OCI-LY7 (cell line): Measurements from ENCODE around the gene NAGLU. TPM values are rescaled to one million over a fixed set of nuclear protein-coding genes. Genes with fewer than 3 reads are reported as not detected.

Experiments
- BruUV-seq: library from RNA; stranded (reverse); fragments of 400-500 nt; replicated peaks from 2 replicates; lab custom pipeline; 2021; lab: Mats Ljungman, UMichigan
- CTCF ChIA-PET: fragments of 300-600 bp; sonication (Branson Sonifier 250); formaldehyde crosslinking; loops from one replicate; lab custom pipeline; 2022; ENCODE audit warnings: antibody characterized with exemption; ENCODE audit not compliant: unreplicated experiment; lab: Charles Lee
- POLR2A ChIA-PET: fragments of 300-600 bp; sonication (Branson Sonifier 250); formaldehyde crosslinking; loops from one replicate; lab custom pipeline; 2022; ENCODE audit warnings: antibody characterized with exemption; lab: Charles Lee
- DNase-seq: peaks from one replicate; pipeline ENCODE4 v3.0.0-alpha.2; 2015; ENCODE audit warnings: low spot score
- H2AFZ ChIP-seq: fragments of 200-600 bp; sonication (generic), shearing (Covaris generic); 2 replicates; pipeline ENCODE4 v1.6.1; 2014; ENCODE audit warnings: mild to moderate bottlenecking, antibody characterized with exemption, low read length, moderate library complexity
- H3K27ac ChIP-seq: fragments of 200-600 bp; sonication (generic); 2 replicates; pipeline ENCODE4 v1.5.1; 2014; ENCODE audit warnings: mixed run types, low read depth, mild to moderate bottlenecking, moderate library complexity, low read length, inconsistent platforms; ENCODE audit not compliant: poor library complexity, severe bottlenecking
- H3K36me3 ChIP-seq: fragments of 200-600 bp; sonication (generic); 2 replicates; pipeline ENCODE4 v1.6.1; 2014; ENCODE audit warnings: mild to moderate bottlenecking, antibody characterized with exemption, low read length, moderate library complexity, mixed read lengths; ENCODE audit not compliant: insufficient read depth
- H3K4me1 ChIP-seq: fragments of 200-600 bp; sonication (generic); 2 replicates; pipeline ENCODE4 v1.5.1; 2014; ENCODE audit warnings: mild to moderate bottlenecking, low read length; ENCODE audit not compliant: insufficient read depth, poor library complexity, severe bottlenecking
- H3K4me2 ChIP-seq: fragments of 200-600 bp; sonication (generic); 2 replicates; pipeline ENCODE4 v1.6.1; 2014; ENCODE audit warnings: mild to moderate bottlenecking, low read length
- H3K4me3 ChIP-seq: fragments of 200-600 bp; sonication (generic); 2 replicates; pipeline ENCODE4 v1.5.1; 2014; ENCODE audit warnings: mild to moderate bottlenecking, low read depth, low read length; ENCODE audit not compliant: poor library complexity, severe bottlenecking
- H3K79me2 ChIP-seq: fragments of 200-600 bp; sonication (generic); 2 replicates; pipeline ENCODE4 v1.6.1; 2016; ENCODE audit warnings: low read depth, mild to moderate bottlenecking, low read length, moderate library complexity, mixed read lengths; ENCODE audit not compliant: insufficient read depth
- H3K9me2 ChIP-seq: fragments of 200-600 bp; sonication (generic); 2 replicates; pipeline ENCODE4 v1.6.1; 2016; ENCODE audit warnings: mild to moderate bottlenecking, low read length, mixed read lengths; ENCODE audit not compliant: insufficient read depth
- H3K9me3 ChIP-seq: fragments of 200-600 bp; sonication (generic); 2 replicates; pipeline ENCODE4 v1.6.1; 2014; ENCODE audit warnings: mild to moderate bottlenecking, mixed run types, low read length, mixed read lengths
- H4K20me1 ChIP-seq: fragments of 200-600 bp; sonication (generic); 2 replicates; pipeline ENCODE4 v1.6.1; 2014; ENCODE audit warnings: mild to moderate bottlenecking, antibody characterized with exemption, low read length, moderate library complexity, mixed read lengths; ENCODE audit not compliant: insufficient read depth
- CTCF ChIP-seq: fragments of 200-600 bp; sonication (generic); conservative IDR thresholded peaks from 2 replicates; pipeline ENCODE4 v1.5.1; 2014; ENCODE audit warnings: mild to moderate bottlenecking, antibody characterized with exemption, low read length, moderate library complexity, mixed read lengths
- EZH2phosphoT487 ChIP-seq: fragments of 200-600 bp; sonication (generic); IDR thresholded peaks from 2 replicates; pipeline ENCODE4 v1.6.1; 2018; ENCODE audit warnings: low read depth, borderline replicate concordance, mild to moderate bottlenecking, mixed run types, antibody characterized with exemption, low read length, moderate library complexity, mixed read lengths
- intact Hi-C: fragments of 100-400 bp; cut with micrococcal nuclease; formaldehyde crosslinking; loops from one replicate; pipeline ENCODE4 v1.10.0; 2022; ENCODE audit not compliant: unreplicated experiment
- total RNA-seq, 2 experiments: library from RNA; depleted of rRNA in 1 of 2; stranded (reverse); fragments of >200 nt in 1 of 2; shearing (Covaris generic) in 1 of 2; gene quantifications; 2 replicates each; pipeline ENCODE4 v1.2.3, GENCODE V29; 2014 to 2022

The NAGLU gene
- total RNA-seq, 2 experiments from 2014 or later = 37.6 to 42.8 TPM

GRCh38 chr17:42527932-42528331, 8.1 kb upstream of the NAGLU start:
- Histone ChIP-seq H3K4me3 (no peak overlapping the region), H3K4me1 (peaks cover 19% of the 10 kb centered on the region), H2AFZ (no peak overlapping the region), H3K9me2 (no peaks in the 10 kb centered on the region), H3K79me2 (no peaks in the 10 kb centered on the region), H3K36me3 (no peaks in the 10 kb centered on the region), H3K27ac (no peak overlapping the region), H3K9me3 (no peaks in the 10 kb centered on the region), H4K20me1 (no peaks in the 10 kb centered on the region), H3K4me2 (no peak overlapping the region)
- TF ChIP-seq CTCF = no peak
- intact Hi-C loops = loop anchor here (1.0 kb wide), 3 partner anchors 100 to 206 kb away; no protein-coding TSS in a partner anchor
- CTCF ChIA-PET = interaction anchor here (0.6 to 1.0 kb wide), 2 partner anchors 46 to 212 kb away, joined by 3 read pairs; no protein-coding TSS in a partner anchor
- POLR2A ChIA-PET = no interaction called here
- no peak for DNase-seq
- BruUV-seq = no TSS peak

DNA sequence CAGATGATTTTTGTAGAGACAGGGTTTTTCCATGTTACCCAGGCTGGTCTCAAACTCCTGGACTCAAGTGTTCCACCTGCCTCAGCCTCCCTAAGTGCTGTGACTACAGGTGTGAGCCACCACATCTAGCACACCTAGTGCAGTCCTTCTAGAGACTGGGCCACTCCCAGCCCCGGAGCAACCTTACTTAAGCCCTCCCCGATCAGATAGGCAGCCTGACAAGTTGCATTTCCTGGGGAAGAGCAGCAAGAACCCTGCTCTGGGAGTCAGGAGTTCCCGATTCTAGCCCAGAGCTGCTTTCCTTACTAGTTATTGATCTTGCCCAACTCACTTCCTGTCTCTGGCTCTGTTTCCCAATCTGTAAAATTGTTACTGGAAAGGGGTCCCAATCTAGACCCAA, 7.0 kb upstream of the NAGLU start:
- TF ChIP-seq EZH2phosphoT487 = no peak
- TF ChIP-seq CTCF = no peak
- intact Hi-C loops = no loop called here
- Histone ChIP-seq H3K9me2 (no peaks in the 10 kb centered on the region), H3K27ac (no peak overlapping the region), H3K4me3 (no peak overlapping the region), H3K79me2 (no peaks in the 10 kb centered on the region), H4K20me1 (no peaks in the 10 kb centered on the region), H3K9me3 (no peaks in the 10 kb centered on the region), H3K4me1 (peaks cover 19% of the 10 kb centered on the region), H2AFZ (no peak overlapping the region), H3K36me3 (no peaks in the 10 kb centered on the region), H3K4me2 (no peak overlapping the region)
- ChIA-PET POLR2A (interaction anchor here (1.6 kb wide), 1 partner anchor 98 kb away, joined by 5 read pairs; no protein-coding TSS in a partner anchor), CTCF (no interaction called here)
- DNase-seq = no peak
- no TSS peak for BruUV-seq

DNA sequence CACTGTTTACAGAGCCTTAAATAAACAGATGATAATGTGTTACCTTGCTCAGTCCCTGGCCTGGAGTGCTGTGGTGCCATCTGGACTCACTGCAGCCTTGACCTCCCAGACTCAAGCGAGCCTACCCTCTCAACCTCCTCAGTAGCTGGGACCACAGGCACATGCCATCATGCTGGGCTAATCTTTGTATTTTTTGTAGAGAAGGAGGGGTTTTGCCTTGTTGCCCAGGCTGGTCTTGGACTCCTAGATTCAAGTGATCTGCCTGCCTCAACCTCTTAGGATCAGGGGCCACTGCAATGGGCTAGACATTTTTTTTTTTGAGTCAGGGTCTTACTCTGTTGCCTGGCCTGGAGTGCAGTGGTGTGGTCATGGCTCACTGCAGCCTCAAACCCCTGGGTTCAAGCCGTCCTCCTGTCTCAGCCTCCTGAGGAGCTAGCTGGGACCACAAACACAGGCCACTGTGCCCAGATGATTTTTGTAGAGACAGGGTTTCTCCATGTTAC, 5.0 kb upstream of the NAGLU start:
- H3K79me2 ChIP-seq = no peaks in the 10 kb centered on the region
- BruUV-seq = no TSS peak
- no peak overlapping the region for H3K4me3 ChIP-seq
- H4K20me1 ChIP-seq = no peaks in the 10 kb centered on the region
- peak overlapping the region; percentile 45 for H3K27ac ChIP-seq
- ChIA-PET POLR2A (interaction anchor here (1.4 kb wide), 1 partner anchor 124 kb away, joined by 8 read pairs; no protein-coding TSS in a partner anchor), CTCF (no interaction called here)
- intact Hi-C loops = no loop called here
- H3K9me3 ChIP-seq = no peaks in the 10 kb centered on the region
- TF ChIP-seq EZH2phosphoT487 (no peak), CTCF (no peak)
- peaks cover 30% of the 10 kb centered on the region for H3K4me1 ChIP-seq
- no peak for DNase-seq
- no peaks in the 10 kb centered on the region for H3K9me2 ChIP-seq
- peak overlapping the region; percentile 59 for H3K4me2 ChIP-seq
- H3K36me3 ChIP-seq = no peaks in the 10 kb centered on the region
- H2AFZ ChIP-seq = peak overlapping the region; percentile 56
